Gastrocnemius medialis (tissue), 4 donors: Measurements from ENCODE around the gene CAPZB. TPM values are rescaled to one million over a fixed set of nuclear protein-coding genes. Genes with fewer than 3 reads are reported as not detected.

Source experiments
- ATAC-seq, 2 donors: fragments of 150-250 bp; one replicate each; pipeline ENCODE4 v1.9.1; 2016
- DNase-seq, 2 donors: peaks; one replicate each; pipeline ENCODE4 v3.0.0-alpha.2; 2019
- H3K27ac ChIP-seq, 4 donors: fragments of 200-600 bp; sonication (generic); 1 replicate in 1 of 4; 2 replicates in 3 of 4; pipeline ENCODE4 v1.5.1; 2016 to 2018; ENCODE audit warnings: mild to moderate bottlenecking in 2 of 4, moderate library complexity in 1 of 4
- H3K27me3 ChIP-seq, 3 donors: fragments of 200-600 bp; sonication (generic) in 2 of 3; 1 replicate in 1 of 3; 2 replicates in 2 of 3; pipeline versions ENCODE4 v1.5.1 to v1.6.0; 2016 to 2019; ENCODE audit warnings: mild to moderate bottlenecking in 1 of 3, moderate library complexity in 1 of 3
- H3K36me3 ChIP-seq, 2 donors: fragments of 200-600 bp; sonication (generic) in 1 of 2; one replicate each; pipeline ENCODE4 v1.5.1; 2017 to 2018
- H3K4me1 ChIP-seq, 2 donors: fragments of 200-600 bp; sonication (generic) in 1 of 2; one replicate each; pipeline ENCODE4 v1.5.1; 2016 to 2017; ENCODE audit warnings: mild to moderate bottlenecking in 2 of 2
- H3K4me3 ChIP-seq, 4 donors: fragments of 200-600 bp; sonication (generic) in 3 of 4; 1 replicate in 1 of 4; 2 replicates in 3 of 4; pipeline ENCODE4 v1.5.1; 2016 to 2019; ENCODE audit warnings: mild to moderate bottlenecking in 2 of 4
- H3K9me3 ChIP-seq, 3 donors: fragments of 200-600 bp; sonication (generic) in 2 of 3; 1 replicate in 1 of 3; 2 replicates in 2 of 3; pipeline ENCODE4 v1.5.1; 2016 to 2019
- CTCF ChIP-seq, 5 experiments: fragments of 450-650 bp in 3 of 5; fragments of 200-600 bp in 2 of 5; sonication (generic) in 2 of 5; IDR thresholded peaks in 4 of 5; conservative IDR thresholded peaks in 1 of 5; 1 replicate in 4 of 5; 2 replicates in 1 of 5; pipeline ENCODE4 v1.5.1; 2016 to 2019; ENCODE audit warnings: antibody characterized with exemption in 5 of 5, mild to moderate bottlenecking in 3 of 5, moderate library complexity in 3 of 5
- POLR2A ChIP-seq, 2 donors: fragments of 450-650 bp; IDR thresholded peaks; one replicate each; pipeline ENCODE4 v1.6.1; 2017; ENCODE audit warnings: antibody characterized with exemption in 2 of 2, mild to moderate bottlenecking in 2 of 2, moderate library complexity in 2 of 2
- in situ Hi-C, 4 donors: fragments of 200-750 bp; cut with MboI; loops; one replicate each; pipeline versions ENCODE4 v1.15.0 to v1.8.0; 2017; ENCODE audit warnings: low sequenced_read_pairs in 4 of 4
- intact Hi-C: fragments of 100-400 bp; cut with DNase I; formaldehyde crosslinking; loops from one replicate; pipeline ENCODE4 v1.15.1; 2023; ENCODE audit warnings: low total_unique reads
- total RNA-seq, 4 donors: library from RNA; depleted of rRNA; stranded (reverse); fragments of >200 nt; gene quantifications; one replicate each; pipeline versions ENCODE4 v1.1.0 to v1.2.3, GENCODE V29; 2016

CAPZB gene
- total RNA-seq, 4 donors from 2014 or later = 48.6 to 93.8 (median 74.9) TPM

GRCh38 chr1:19360843-19361610, 124.3 kb downstream of the CAPZB start:
- Histone ChIP-seq H3K4me3 (no peak overlapping the region), H3K27ac (no peak overlapping the region), H3K27me3 (no peaks in the 10 kb centered on the region), H3K9me3 (no peaks in the 10 kb centered on the region), H3K4me1 (peaks cover 27 to 31% of the 10 kb centered on the region in 2 donors), H3K36me3 (peaks cover 0 to 11% of the 10 kb centered on the region in 2 donors)
- DNase-seq (no peak), ATAC-seq (no peak)
- in situ Hi-C loops = no loop called here
- intact Hi-C loops = no loop called here
- TF ChIP-seq CTCF (IDR thresholded peaks at IDR 0.05 in 4 of 5, conservative IDR thresholded peaks at IDR 0.05 in 1 of 5) = no peak
- TF ChIP-seq POLR2A (IDR thresholded peaks at IDR 0.05) = no peak

DNA sequence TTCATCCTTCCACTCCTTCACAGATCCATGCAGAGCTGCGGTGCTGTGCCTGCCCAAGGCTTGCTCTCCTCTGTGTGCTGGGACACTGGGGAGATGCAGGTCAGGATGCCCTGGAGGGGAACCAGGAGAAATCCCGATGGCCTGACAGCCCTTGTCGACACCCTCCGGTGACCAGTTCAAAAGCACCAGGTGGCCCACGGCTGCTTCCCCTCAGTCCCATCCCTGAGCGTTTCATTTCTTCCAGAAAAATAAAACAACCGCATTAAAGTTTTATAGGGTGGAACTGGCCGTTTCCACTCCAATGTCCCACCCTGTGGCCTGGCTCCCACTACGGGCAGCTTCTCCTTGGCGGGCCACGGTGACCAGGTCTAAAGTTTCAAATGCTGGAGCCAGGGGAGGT, 124.9 kb downstream of the CAPZB start:
- intact Hi-C loops (no loop called here), in situ Hi-C loops (no loop called here)
- Histone ChIP-seq H3K36me3 (peaks cover 0 to 17% of the 10 kb centered on the region in 2 donors), H3K4me3 (no peak overlapping the region), H3K9me3 (no peaks in the 10 kb centered on the region), H3K4me1 (peaks cover 27 to 31% of the 10 kb centered on the region in 2 donors), H3K27me3 (no peaks in the 10 kb centered on the region), H3K27ac (no peak overlapping the region)
- TF ChIP-seq POLR2A (IDR thresholded peaks at IDR 0.05) (no peak), CTCF (IDR thresholded peaks at IDR 0.05 in 4 of 5, conservative IDR thresholded peaks at IDR 0.05 in 1 of 5) (no peak)
- ATAC-seq (no peak), DNase-seq (no peak)

- Histone ChIP-seq H3K4me1 (peaks cover 27 to 31% of the 10 kb centered on the region in 2 donors), H3K27me3 (no peaks in the 10 kb centered on the region), H3K9me3 (no peaks in the 10 kb centered on the region), H3K36me3 (peaks cover 0 to 21% of the 10 kb centered on the region in 2 donors), H3K27ac (no peak overlapping the region), H3K4me3 (no peak overlapping the region)
- DNase-seq (no peak), ATAC-seq (no peak)
- no peak for TF ChIP-seq CTCF (IDR thresholded peaks at IDR 0.05 in 4 of 5, conservative IDR thresholded peaks at IDR 0.05 in 1 of 5)
- TF ChIP-seq POLR2A (IDR thresholded peaks at IDR 0.05) = no peak
- in situ Hi-C loops = no loop called here
- intact Hi-C loops = no loop called here
These were observed 125.3 kb downstream of the CAPZB start for GRCh38 chr1:19360016-19360415.

GRCh38 chr1:19359357-19359756, 126.0 kb downstream of the CAPZB start:
- H3K36me3 ChIP-seq = peaks cover 0 to 28% of the 10 kb centered on the region in 2 donors
- TF ChIP-seq CTCF (IDR thresholded peaks at IDR 0.05 in 4 of 5, conservative IDR thresholded peaks at IDR 0.05 in 1 of 5) = no peak
- TF ChIP-seq POLR2A (IDR thresholded peaks at IDR 0.05) = no peak
- H3K27ac ChIP-seq = no peak overlapping the region
- in situ Hi-C loops (no loop called here), intact Hi-C loops (no loop called here)
- no peak for DNase-seq
- peaks cover 27 to 29% of the 10 kb centered on the region in 2 donors for H3K4me1 ChIP-seq
- no peaks in the 10 kb centered on the region for H3K27me3 ChIP-seq
- no peak overlapping the region for H3K4me3 ChIP-seq
- ATAC-seq = peak in 1 of 2 donors; percentile 26
- H3K9me3 ChIP-seq = no peaks in the 10 kb centered on the region
